GM12878 (cell line): ENCODE results near the gene MRTFB. TPM values are rescaled to one million over a fixed set of nuclear protein-coding genes. Genes with fewer than 3 reads are reported as not detected.

Experiments used
- ATAC-seq: fragments of 200-7000 bp; cut with Tn5 transposase; 3 replicates; pipeline ENCODE4 v1.9.1; 2020; ENCODE audit warnings: mild to moderate bottlenecking, moderate library complexity
- BruUV-seq: library from RNA; stranded (reverse); fragments of 400-500 nt; replicated peaks from 2 replicates; lab custom pipeline; 2021; lab: Mats Ljungman, UMichigan
- CTCF ChIA-PET: fragments of 300-600 bp; sonication (Branson Sonifier 250); formaldehyde crosslinking; extraction: SDS; loops from one replicate; lab custom pipeline; 2021; ENCODE audit warnings: inconsistent platforms; lab: Yijun Ruan, JAX
- POLR2A ChIA-PET: fragments of 350-600 bp; formaldehyde crosslinking; extraction: SDS; loops from one replicate; lab custom pipeline; 2021; ENCODE audit warnings: inconsistent platforms; lab: Charles Lee
- RAD21 ChIA-PET: fragments of 300-600 bp; sonication (Branson Sonifier 250); formaldehyde crosslinking; loops from one replicate; lab custom pipeline; 2023; ENCODE audit warnings: antibody characterized with exemption; ENCODE audit not compliant: unreplicated experiment; lab: Charles Lee
- SMC1A ChIA-PET: fragments of 300-600 bp; sonication (Branson Sonifier 250); formaldehyde crosslinking; loops from one replicate; lab custom pipeline; 2023; ENCODE audit not compliant: unreplicated experiment, uncharacterized antibody; lab: Charles Lee
- DNase-seq: peaks from one replicate; pipeline ENCODE4 v3.0.0-alpha.2; 2011; ENCODE audit warnings: low read depth, low spot score
- FAIRE-seq: peaks from 3 replicates; lab custom pipeline; 2011; peaks lifted over from hg19 to GRCh38; lab: Jason Lieb, UNC
- H2AFZ ChIP-seq: 2 replicates; pipeline ENCODE4 v1.6.0; 2011; ENCODE audit warnings: low read depth, low read length, control low read depth; ENCODE audit not compliant: control insufficient read depth
- H3K27ac ChIP-seq: 2 replicates; pipeline ENCODE4 v1.5.1; 2011; ENCODE audit warnings: control low read depth; ENCODE audit not compliant: control insufficient read depth, insufficient read depth
- H3K27me3 ChIP-seq, 2 experiments: replicated peaks in 1 of 2; 2 replicates each; pipeline versions ENCODE4 v1.6.0 to v1.6.1; 2011; ENCODE audit warnings: low read length in 1 of 2; ENCODE audit not compliant: control insufficient read depth in 2 of 2, insufficient read depth in 2 of 2
- H3K36me3 ChIP-seq, 2 experiments: 2 replicates each; pipeline ENCODE4 v1.5.1; 2011; ENCODE audit warnings: low read length in 1 of 2; ENCODE audit not compliant: control insufficient read depth in 2 of 2, insufficient read depth in 2 of 2
- H3K4me1 ChIP-seq: 2 replicates; pipeline ENCODE4 v1.6.1; 2011; ENCODE audit warnings: mild to moderate bottlenecking, low read length, moderate library complexity, mixed read lengths; ENCODE audit not compliant: control insufficient read depth, insufficient read depth
- H3K4me2 ChIP-seq: 2 replicates; pipeline ENCODE4 v1.6.0; 2011; ENCODE audit warnings: control low read depth; ENCODE audit not compliant: control insufficient read depth, insufficient read depth
- H3K4me3 ChIP-seq: fragments of 200-600 bp; sonication (generic); 2 replicates; pipeline ENCODE4 v1.5.1; 2016
- H3K79me2 ChIP-seq: 2 replicates; pipeline ENCODE4 v1.6.0; 2011; ENCODE audit warnings: low read length; ENCODE audit not compliant: control insufficient read depth, insufficient read depth
- H3K9ac ChIP-seq: 2 replicates; pipeline ENCODE4 v1.8.0; 2011; ENCODE audit warnings: low read length, control low read depth, mixed read lengths; ENCODE audit not compliant: control insufficient read depth, insufficient read depth
- H3K9me3 ChIP-seq: replicated peaks from 3 replicates; pipeline ENCODE4 v1.5.1; 2011; ENCODE audit warnings: mild to moderate bottlenecking, low read length; ENCODE audit not compliant: control insufficient read depth, insufficient read depth
- H4K20me1 ChIP-seq: 2 replicates; pipeline ENCODE4 v1.6.0; 2011; ENCODE audit not compliant: control insufficient read depth, insufficient read depth
- ESRRA ChIP-seq: IDR thresholded peaks from 2 replicates; pipeline ENCODE4 v1.6.1; 2012; ENCODE audit warnings: mild to moderate bottlenecking, low read length, improper control_type of control experiment
- JUNB ChIP-seq: IDR thresholded peaks from 2 replicates; pipeline ENCODE4 v1.6.1; 2016; ENCODE audit warnings: antibody characterized with exemption, mild to moderate bottlenecking
- KDM1A ChIP-seq: fragments of 200-600 bp; sonication (generic); IDR thresholded peaks from 2 replicates; pipeline ENCODE4 v1.6.1; 2016; ENCODE audit warnings: borderline replicate concordance
- MYC ChIP-seq: IDR thresholded peaks from 2 replicates; pipeline ENCODE4 v1.6.1; 2011; ENCODE audit warnings: mild to moderate bottlenecking, low read length, moderate library complexity, inconsistent platforms; ENCODE audit not compliant: insufficient read depth, insufficient replicate concordance, insufficient read length, severe bottlenecking
- RELA ChIP-seq: fragments of 450-650 bp; IDR thresholded peaks from 2 replicates; pipeline ENCODE4 v1.8.0; 2014; ENCODE audit warnings: borderline replicate concordance; ENCODE audit not compliant: partially characterized antibody
- TCF7 ChIP-seq: IDR thresholded peaks from 2 replicates; pipeline ENCODE4 v1.6.1; 2014; ENCODE audit warnings: antibody characterized with exemption, borderline replicate concordance
- WGBS: methylation state at CpG from one replicate; pipeline ENCODE4 v1.1.6; 2016; ENCODE audit warnings: low lambda C conversion rate; ENCODE audit not compliant: insufficient replicate concordance, insufficient coverage; ENCODE audit errors: missing lambda C conversion rate; 5-methylcytosine and 5-hydroxymethylcytosine counted together
- in situ Hi-C: fragments of 300-500 bp; cut with MboI; formaldehyde crosslinking; loops from 9 replicates; pipeline ENCODE4 v1.14.3; 2018; ENCODE audit warnings: mixed read lengths
- intact Hi-C: fragments of 100-400 bp; cut with micrococcal nuclease; formaldehyde crosslinking; loops from one replicate; pipeline ENCODE4 v1.14.2; 2022; ENCODE audit not compliant: unreplicated experiment
- polyA plus RNA-seq, 11 experiments: library from polyadenylated mRNA; depleted of rRNA in 4 of 11; unstranded in 6 of 11; stranded (reverse) in 5 of 11; fragments of >200 nt; fragmentation: Nextera tagmentation in 4 of 11; fragmentation: Illumina TruSeq in 1 of 11; extraction: Ambion mirVana in 4 of 11; extraction: Trizol in 1 of 11; gene quantifications; 1 replicate in 1 of 11; 2 replicates in 10 of 11; pipeline versions ENCODE4 v1.2.1 to v1.2.3, GENCODE V29; 2011 to 2016; ENCODE audit warnings: inconsistent platforms in 2 of 11, missing spikeins in 2 of 11, low read depth in 1 of 11
- total RNA-seq, 4 experiments: library from RNA; depleted of rRNA in 3 of 4; stranded (reverse); fragments of >200 nt in 3 of 4; fragmentation: Illumina TruSeq in 1 of 4; extraction: Trizol in 1 of 4; gene quantifications; 2 replicates each; pipeline versions ENCODE4 v1.2.1 to v1.2.3, GENCODE V29; 2013 to 2021
- TF ChIP-seq, protein P1 (sequence below): IDR thresholded peaks from 2 replicates; pipeline ENCODE4 v1.6.1; 2012; ENCODE audit warnings: mild to moderate bottlenecking, low read depth, low read length
- TF ChIP-seq, protein P2 (sequence below): fragments of 450-650 bp; IDR thresholded peaks from 2 replicates; pipeline ENCODE4 v1.6.1; 2017; ENCODE audit warnings: low read depth, mild to moderate bottlenecking, moderate library complexity

Gene MRTFB
- total and polyA plus RNA-seq, 10 of the 15 experiments (the other 5 are each of a cell fraction or from before 2014, with no cell fraction given), result 2.1 to 14.3 (median 8.0) TPM

DNA sequence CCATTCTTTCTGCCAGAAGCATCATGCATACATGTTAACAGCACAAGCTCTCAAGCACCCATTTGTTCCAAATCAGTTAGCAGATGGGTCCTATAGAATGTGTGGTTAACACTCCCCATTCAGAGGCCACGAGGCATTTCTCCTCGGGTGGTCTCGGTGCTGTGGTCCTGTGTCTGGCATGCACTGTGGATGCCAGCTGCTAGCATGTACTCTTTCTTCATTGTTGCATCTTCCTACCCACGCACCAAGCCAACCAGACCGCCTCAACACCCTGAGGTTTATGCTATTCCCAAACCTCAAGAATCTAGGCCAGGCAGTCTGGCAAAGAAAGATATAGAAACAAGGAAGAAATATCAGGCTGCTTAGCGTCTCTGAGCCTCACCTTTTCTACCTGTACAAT lies 27.8 kb upstream of the MRTFB start:
- Histone ChIP-seq H3K4me3 (no peak overlapping the region), H3K4me1 (no peaks in the 10 kb centered on the region), H3K4me2 (no peak overlapping the region), H3K27me3 (no peaks in the 10 kb centered on the region), H3K79me2 (no peaks in the 10 kb centered on the region), H3K36me3 (no peaks in the 10 kb centered on the region), H4K20me1 (no peaks in the 10 kb centered on the region), H2AFZ (no peak overlapping the region), H3K9me3 (no peaks in the 10 kb centered on the region), H3K9ac (no peak overlapping the region), H3K27ac (no peak overlapping the region)
- no TSS peak for BruUV-seq
- FAIRE-seq (no peak), ATAC-seq (no peak), DNase-seq (no peak)
- CTCF ChIA-PET, result interaction anchor here (0.9 kb wide), 1 partner anchor 45 kb away, joined by 3 read pairs; no protein-coding TSS in a partner anchor
- SMC1A ChIA-PET, result no interaction called here
- RAD21 ChIA-PET, result no interaction called here
- TF ChIP-seq MYC (no peak), KDM1A (no peak), TCF7 (no peak), ESRRA (no peak), JUNB (no peak), RELA (no peak)
- TF ChIP-seq, protein P1, sequence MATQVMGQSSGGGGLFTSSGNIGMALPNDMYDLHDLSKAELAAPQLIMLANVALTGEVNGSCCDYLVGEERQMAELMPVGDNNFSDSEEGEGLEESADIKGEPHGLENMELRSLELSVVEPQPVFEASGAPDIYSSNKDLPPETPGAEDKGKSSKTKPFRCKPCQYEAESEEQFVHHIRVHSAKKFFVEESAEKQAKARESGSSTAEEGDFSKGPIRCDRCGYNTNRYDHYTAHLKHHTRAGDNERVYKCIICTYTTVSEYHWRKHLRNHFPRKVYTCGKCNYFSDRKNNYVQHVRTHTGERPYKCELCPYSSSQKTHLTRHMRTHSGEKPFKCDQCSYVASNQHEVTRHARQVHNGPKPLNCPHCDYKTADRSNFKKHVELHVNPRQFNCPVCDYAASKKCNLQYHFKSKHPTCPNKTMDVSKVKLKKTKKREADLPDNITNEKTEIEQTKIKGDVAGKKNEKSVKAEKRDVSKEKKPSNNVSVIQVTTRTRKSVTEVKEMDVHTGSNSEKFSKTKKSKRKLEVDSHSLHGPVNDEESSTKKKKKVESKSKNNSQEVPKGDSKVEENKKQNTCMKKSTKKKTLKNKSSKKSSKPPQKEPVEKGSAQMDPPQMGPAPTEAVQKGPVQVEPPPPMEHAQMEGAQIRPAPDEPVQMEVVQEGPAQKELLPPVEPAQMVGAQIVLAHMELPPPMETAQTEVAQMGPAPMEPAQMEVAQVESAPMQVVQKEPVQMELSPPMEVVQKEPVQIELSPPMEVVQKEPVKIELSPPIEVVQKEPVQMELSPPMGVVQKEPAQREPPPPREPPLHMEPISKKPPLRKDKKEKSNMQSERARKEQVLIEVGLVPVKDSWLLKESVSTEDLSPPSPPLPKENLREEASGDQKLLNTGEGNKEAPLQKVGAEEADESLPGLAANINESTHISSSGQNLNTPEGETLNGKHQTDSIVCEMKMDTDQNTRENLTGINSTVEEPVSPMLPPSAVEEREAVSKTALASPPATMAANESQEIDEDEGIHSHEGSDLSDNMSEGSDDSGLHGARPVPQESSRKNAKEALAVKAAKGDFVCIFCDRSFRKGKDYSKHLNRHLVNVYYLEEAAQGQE, result no peak
- TF ChIP-seq, protein P2, sequence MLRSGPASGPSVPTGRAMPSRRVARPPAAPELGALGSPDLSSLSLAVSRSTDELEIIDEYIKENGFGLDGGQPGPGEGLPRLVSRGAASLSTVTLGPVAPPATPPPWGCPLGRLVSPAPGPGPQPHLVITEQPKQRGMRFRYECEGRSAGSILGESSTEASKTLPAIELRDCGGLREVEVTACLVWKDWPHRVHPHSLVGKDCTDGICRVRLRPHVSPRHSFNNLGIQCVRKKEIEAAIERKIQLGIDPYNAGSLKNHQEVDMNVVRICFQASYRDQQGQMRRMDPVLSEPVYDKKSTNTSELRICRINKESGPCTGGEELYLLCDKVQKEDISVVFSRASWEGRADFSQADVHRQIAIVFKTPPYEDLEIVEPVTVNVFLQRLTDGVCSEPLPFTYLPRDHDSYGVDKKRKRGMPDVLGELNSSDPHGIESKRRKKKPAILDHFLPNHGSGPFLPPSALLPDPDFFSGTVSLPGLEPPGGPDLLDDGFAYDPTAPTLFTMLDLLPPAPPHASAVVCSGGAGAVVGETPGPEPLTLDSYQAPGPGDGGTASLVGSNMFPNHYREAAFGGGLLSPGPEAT, result no peak
- POLR2A ChIA-PET, result no interaction called here
- in situ Hi-C loops, result no loop called here
- intact Hi-C loops, result no loop called here
- 67% methylated on average over 6 of the region's 6 CpGs for WGBS
